Stomach (tissue), 9 donors: Measurements from ENCODE around the gene CACNA2D3. TPM values are rescaled to one million over a fixed set of nuclear protein-coding genes. Genes with fewer than 3 reads are reported as not detected.
"Not testable (repeated sequence)": the region's sequence is repeated elsewhere in the genome, so short reads cannot be mapped to it uniquely, and the experiment has no call there.

Source experiments
- DNase-seq, 2 donors: peaks; one replicate each; pipeline versions ENCODE4 v3.0.0 to v3.0.0-alpha.2; 2013 to 2019
- H3K27ac ChIP-seq, 5 donors: fragments of 200-600 bp in 4 of 5; sonication (generic) in 4 of 5; one replicate each; pipeline ENCODE4 v1.5.1; 2013 to 2019; ENCODE audit warnings: mild to moderate bottlenecking in 1 of 5, moderate library complexity in 1 of 5
- H3K27me3 ChIP-seq, 3 donors: fragments of 200-600 bp; sonication (generic); one replicate each; pipeline ENCODE4 v1.5.1; 2017 to 2019; ENCODE audit warnings: mixed run types in 1 of 3
- H3K36me3 ChIP-seq, 4 donors: fragments of 200-600 bp; sonication (generic); 1 replicate in 3 of 4; 2 replicates in 1 of 4; pipeline ENCODE4 v1.5.1; 2016 to 2019
- H3K4me1 ChIP-seq, 4 donors: fragments of 200-600 bp; sonication (generic); one replicate each; pipeline ENCODE4 v1.5.1; 2016 to 2019
- H3K4me3 ChIP-seq, 4 donors: fragments of 200-600 bp; sonication (generic) in 3 of 4; one replicate each; pipeline ENCODE4 v1.5.1; 2016 to 2019; ENCODE audit warnings: mild to moderate bottlenecking in 1 of 4
- H3K9me3 ChIP-seq, 4 donors: fragments of 200-600 bp; sonication (generic); one replicate each; pipeline ENCODE4 v1.5.1; 2016 to 2019
- EP300 ChIP-seq: sonication (generic); formaldehyde crosslinking; IDR thresholded peaks from one replicate; pipeline ENCODE4 v1.6.1; 2017; ENCODE audit warnings: antibody characterized with exemption
- POLR2A ChIP-seq, 4 donors: fragments of 450-650 bp; IDR thresholded peaks; one replicate each; pipeline ENCODE4 v1.6.1; 2016; ENCODE audit warnings: antibody characterized with exemption in 4 of 4, control low read depth in 2 of 4, mild to moderate bottlenecking in 1 of 4, moderate library complexity in 1 of 4
- POLR2AphosphoS5 ChIP-seq, 3 donors: sonication (generic); formaldehyde crosslinking; IDR thresholded peaks; one replicate each; pipeline ENCODE4 v1.6.1; 2016; ENCODE audit warnings: antibody characterized with exemption in 3 of 3
- WGBS, 5 donors: extraction: QIAGEN DNeasy Blood & Tissue Kit in 3 of 5; methylation state at CpG; one replicate each; pipeline versions ENCODE4 v1.1.5 to v1.1.7; 2013 to 2018; 5-methylcytosine and 5-hydroxymethylcytosine counted together
- intact Hi-C: fragments of 100-400 bp; cut with DNase I; formaldehyde crosslinking; loops from one replicate; pipeline ENCODE4 v1.15.1; 2023; ENCODE audit warnings: low total_unique reads
- polyA plus RNA-seq, 3 donors: library from polyadenylated mRNA; stranded (reverse); fragments of 200-250 nt; gene quantifications; one replicate each; pipeline ENCODE4 v1.2.3, GENCODE V29; 2013
- total RNA-seq, 5 donors: library from RNA; depleted of rRNA; stranded (reverse); fragments of >200 nt; gene quantifications; one replicate each; pipeline versions ENCODE4 v1.1.0 to v1.2.3, GENCODE V29; 2014 to 2016
- TF ChIP-seq, protein P1 (sequence below), 7 experiments: fragments of 450-650 bp in 4 of 7; fragments of 200-600 bp in 3 of 7; sonication (generic) in 3 of 7; IDR thresholded peaks; one replicate each; pipeline ENCODE4 v1.5.1; 2016 to 2019; ENCODE audit warnings: antibody characterized with exemption in 7 of 7, control low read depth in 2 of 7, mild to moderate bottlenecking in 1 of 7
- donor health status: healthy with polysubstance abuse.
- donor health status: Bipolar disorder and iron deficiency.
- donor health status: healthy.

CACNA2D3 gene
- total and polyA plus RNA-seq, 8 donors: 0.56 to 54.0 (median 2.9) TPM; not detected in 1

DNA sequence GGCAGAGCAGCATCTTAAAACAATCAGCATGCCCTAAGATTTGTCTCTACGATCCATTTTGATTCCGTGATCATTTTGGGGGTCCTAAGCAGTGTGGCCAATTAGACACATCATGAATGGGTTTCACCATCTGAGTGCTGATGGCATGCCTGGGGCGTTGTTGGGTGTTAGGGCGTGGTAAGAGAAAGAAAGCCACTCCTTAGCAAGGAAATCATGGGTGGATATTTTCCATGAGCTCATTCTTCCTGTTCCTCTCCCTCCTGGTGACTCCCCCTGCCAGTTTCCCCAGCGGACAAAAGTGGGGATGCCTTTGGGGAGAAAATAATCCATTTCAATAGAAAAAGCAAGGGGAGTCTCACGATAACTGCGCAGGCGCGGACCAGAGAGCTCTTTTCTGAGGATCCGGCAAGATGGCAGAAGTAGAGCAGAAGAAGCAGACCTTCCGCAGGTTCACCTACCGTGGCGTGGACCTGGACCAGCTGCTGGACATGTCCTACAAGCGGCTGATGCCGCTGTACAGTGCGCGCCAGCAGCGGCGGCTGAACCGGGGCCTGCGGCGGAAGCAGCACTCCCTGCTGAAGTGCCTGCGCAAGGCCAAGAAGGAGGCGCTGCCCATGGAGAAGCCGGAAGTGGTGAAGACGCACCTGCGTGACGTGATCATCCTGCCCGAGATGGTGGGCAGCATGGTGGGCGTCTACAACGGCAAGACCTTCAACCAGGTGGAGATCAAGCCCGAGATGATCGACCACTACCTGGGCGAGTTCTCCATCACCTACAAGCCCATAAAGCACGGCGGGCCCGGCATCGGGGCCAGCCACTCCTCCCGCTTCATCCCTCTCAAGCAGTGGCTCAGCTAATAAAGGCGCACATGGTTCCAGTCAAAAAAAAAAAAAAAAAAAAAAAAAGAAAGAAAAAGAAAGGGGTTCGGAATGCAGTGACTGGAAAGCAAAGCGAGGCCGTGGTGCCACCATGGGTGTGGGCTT is 503.7 kb downstream of the CACNA2D3 start:
- DNase-seq: no peak
- no peak for TF ChIP-seq POLR2A (IDR thresholded peaks at IDR 0.05)
- TF ChIP-seq, protein P1, sequence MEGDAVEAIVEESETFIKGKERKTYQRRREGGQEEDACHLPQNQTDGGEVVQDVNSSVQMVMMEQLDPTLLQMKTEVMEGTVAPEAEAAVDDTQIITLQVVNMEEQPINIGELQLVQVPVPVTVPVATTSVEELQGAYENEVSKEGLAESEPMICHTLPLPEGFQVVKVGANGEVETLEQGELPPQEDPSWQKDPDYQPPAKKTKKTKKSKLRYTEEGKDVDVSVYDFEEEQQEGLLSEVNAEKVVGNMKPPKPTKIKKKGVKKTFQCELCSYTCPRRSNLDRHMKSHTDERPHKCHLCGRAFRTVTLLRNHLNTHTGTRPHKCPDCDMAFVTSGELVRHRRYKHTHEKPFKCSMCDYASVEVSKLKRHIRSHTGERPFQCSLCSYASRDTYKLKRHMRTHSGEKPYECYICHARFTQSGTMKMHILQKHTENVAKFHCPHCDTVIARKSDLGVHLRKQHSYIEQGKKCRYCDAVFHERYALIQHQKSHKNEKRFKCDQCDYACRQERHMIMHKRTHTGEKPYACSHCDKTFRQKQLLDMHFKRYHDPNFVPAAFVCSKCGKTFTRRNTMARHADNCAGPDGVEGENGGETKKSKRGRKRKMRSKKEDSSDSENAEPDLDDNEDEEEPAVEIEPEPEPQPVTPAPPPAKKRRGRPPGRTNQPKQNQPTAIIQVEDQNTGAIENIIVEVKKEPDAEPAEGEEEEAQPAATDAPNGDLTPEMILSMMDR (IDR thresholded peaks at IDR 0.05): no peak
- Histone ChIP-seq H3K4me1 (no peaks in the 10 kb centered on the region), H3K36me3 (peaks cover 0 to 5% (median 0%) of the 10 kb centered on the region in 4 donors), H3K9me3 (peaks cover 0 to 4% (median 0%) of the 10 kb centered on the region in 4 donors), H3K4me3 (no peak overlapping the region), H3K27ac (no peak overlapping the region), H3K27me3 (no peaks in the 10 kb centered on the region)
- 89 to 94% (median 93%) methylated on average over 32 to 43 of the region's 43 CpGs for WGBS, 5 donors
- intact Hi-C loops: no loop called here

DNA sequence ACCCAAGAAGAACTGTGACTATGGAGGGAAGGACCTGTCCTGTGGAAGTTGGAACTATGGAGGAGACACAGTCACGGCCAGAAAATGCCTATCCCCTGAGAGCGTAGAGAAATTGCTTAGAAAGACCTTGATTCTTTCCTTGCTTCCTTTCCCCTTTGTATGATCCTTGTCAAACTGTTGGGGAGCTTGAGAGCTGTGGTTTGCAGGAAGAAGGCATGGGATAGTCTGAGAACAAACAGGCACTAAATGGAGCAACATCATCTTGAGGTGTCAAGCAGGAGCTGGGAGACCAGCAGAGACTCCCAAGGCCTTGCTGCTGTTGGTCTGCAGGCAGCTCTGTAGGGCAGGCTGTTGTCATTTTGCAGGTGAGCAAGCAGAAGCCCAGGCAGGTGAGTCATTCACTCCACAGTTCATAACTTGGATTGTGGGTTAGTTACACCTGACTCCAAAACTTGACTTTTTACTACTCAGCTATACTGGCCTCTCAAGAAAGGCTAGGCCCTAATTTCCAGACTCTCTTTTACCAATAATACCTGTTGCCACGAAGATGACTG is 506.6 kb downstream of the CACNA2D3 start:
- WGBS, 5 donors: 58 to 76% (median 66%) methylated on average over 3 of the region's 3 CpGs
- intact Hi-C loops: no loop called here

DNA sequence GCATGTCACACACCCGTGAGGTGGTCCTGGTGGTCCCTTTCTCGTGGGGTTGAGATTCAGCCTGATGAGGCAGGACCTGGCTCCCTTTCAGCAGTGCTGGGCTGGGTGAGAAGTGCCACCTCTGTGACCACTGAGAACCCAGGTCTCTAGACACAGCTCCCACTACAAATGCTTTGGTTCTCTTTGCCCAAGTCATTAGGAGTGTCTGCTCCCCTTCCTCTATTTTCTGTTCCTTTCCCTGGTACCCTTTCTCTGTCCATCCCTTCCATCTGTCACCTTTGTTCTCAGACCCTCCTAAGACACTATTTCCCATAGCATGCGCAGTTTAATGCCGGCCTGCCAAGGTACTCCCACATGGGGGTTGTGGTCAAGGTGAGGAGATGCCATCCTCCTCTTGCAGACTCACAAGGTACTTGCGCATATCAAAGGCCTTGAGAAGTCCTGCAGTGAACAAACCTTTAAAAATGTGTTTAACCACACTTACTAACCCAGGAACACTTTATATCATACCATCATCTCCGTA is 507.8 kb downstream of the CACNA2D3 start:
- peaks cover 0 to 5% (median 0%) of the 10 kb centered on the region in 4 donors for H3K36me3 ChIP-seq
- H3K27me3 ChIP-seq: no peaks in the 10 kb centered on the region
- intact Hi-C loops: no loop called here
- TF ChIP-seq POLR2A (IDR thresholded peaks at IDR 0.05) (no peak), EP300 (no peak), POLR2AphosphoS5 (IDR thresholded peaks at IDR 0.05) (no peak)
- TF ChIP-seq, protein P1 (IDR thresholded peaks at IDR 0.05): no peak
- no peak overlapping the region for H3K4me3 ChIP-seq
- WGBS, 5 donors: 60 to 79% (median 68%) methylated on average over 4 to 6 of the region's 6 CpGs
- H3K9me3 ChIP-seq: peaks cover 0 to 4% (median 0%) of the 10 kb centered on the region in 4 donors
- H3K4me1 ChIP-seq: no peaks in the 10 kb centered on the region
- no peak for DNase-seq
- no peak overlapping the region for H3K27ac ChIP-seq

More for the DNA sequence above, 506.6 kb downstream of the CACNA2D3 start:
- H3K27ac ChIP-seq: no peak overlapping the region
- H3K9me3 ChIP-seq: peaks cover 0 to 4% (median 0%) of the 10 kb centered on the region in 4 donors
- H3K27me3 ChIP-seq: no peaks in the 10 kb centered on the region
- H3K4me3 ChIP-seq: no peak overlapping the region
- H3K36me3 ChIP-seq: peaks cover 0 to 5% (median 0%) of the 10 kb centered on the region in 4 donors
- DNase-seq: no peak
- no peak for TF ChIP-seq POLR2A (IDR thresholded peaks at IDR 0.05)
- no peak for TF ChIP-seq EP300
- TF ChIP-seq, protein P1 (IDR thresholded peaks at IDR 0.05): no peak
- TF ChIP-seq POLR2AphosphoS5 (IDR thresholded peaks at IDR 0.05): no peak
- no peaks in the 10 kb centered on the region for H3K4me1 ChIP-seq

DNA sequence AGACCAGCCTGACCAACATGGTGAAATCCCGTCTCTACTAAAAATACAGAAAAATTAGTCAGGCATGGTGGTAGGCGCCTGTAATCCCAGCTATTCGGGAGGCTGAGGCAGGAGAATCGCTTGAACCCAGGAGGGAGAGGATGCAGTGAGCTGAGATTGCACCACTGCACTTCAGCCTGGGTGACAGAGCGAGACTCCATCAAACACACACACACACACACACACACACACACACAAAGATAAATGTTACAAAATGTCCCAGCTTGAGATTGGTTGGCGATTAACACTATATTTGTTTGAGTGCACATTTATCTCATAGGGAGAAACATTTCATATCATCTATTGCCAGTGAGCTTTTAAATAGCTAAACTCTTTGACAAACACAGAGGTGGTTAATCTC is 508.6 kb downstream of the CACNA2D3 start:
- H3K36me3 ChIP-seq, intact Hi-C loops, DNase-seq, H3K4me3 ChIP-seq, H3K27me3 ChIP-seq, H3K9me3 ChIP-seq, H3K27ac ChIP-seq, H3K4me1 ChIP-seq: not testable (repeated sequence)
- 85 to 91% (median 86%) methylated on average over 6 of the region's 6 CpGs for WGBS, 5 donors
